Rectal smooth muscle tissue (tissue), 1 donor: ENCODE data around the gene CLDN9.

ENCODE experiments used
- H3K27ac ChIP-seq: one replicate; pipeline ENCODE4 v1.7.0; 2013; ENCODE audit warnings: low read depth, low read length, inconsistent platforms
- H3K27me3 ChIP-seq: one replicate; pipeline ENCODE4 v1.7.0; 2013; ENCODE audit warnings: low read length; ENCODE audit not compliant: control insufficient read depth, insufficient read depth
- H3K36me3 ChIP-seq: one replicate; pipeline ENCODE4 v1.7.0; 2013; ENCODE audit warnings: low read length; ENCODE audit not compliant: control insufficient read depth, insufficient read depth
- H3K4me1 ChIP-seq: one replicate; pipeline ENCODE4 v1.7.0; 2013; ENCODE audit warnings: low read length; ENCODE audit not compliant: control insufficient read depth, insufficient read depth
- H3K4me3 ChIP-seq: one replicate; pipeline ENCODE4 v1.7.0; 2013; ENCODE audit warnings: low read length
- H3K9ac ChIP-seq: one replicate; pipeline ENCODE4 v1.7.0; 2013; ENCODE audit warnings: low read length

CLDN9 gene

DNA sequence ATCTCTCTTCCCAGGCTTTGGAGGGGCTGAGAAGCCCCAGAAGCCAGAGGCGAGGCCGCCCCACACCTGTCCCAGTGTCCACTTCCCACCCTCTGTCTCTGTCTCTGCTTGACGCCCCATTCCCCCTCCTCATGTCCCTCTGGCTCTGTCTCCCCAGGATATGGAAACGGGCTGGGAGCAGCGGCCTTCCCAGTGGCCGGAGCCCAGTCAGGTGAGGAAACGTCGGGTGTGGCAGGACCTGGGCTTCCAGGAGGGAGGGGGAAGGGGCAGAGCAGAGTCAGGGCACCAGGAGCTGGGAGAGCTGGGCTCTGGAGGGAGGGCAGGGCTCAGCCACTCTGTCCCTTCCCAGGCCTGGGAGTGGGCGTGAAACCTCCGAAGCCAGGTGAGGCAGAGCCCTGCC is 21.8 kb upstream of the CLDN9 start:
- H3K27ac ChIP-seq: no peak overlapping the region
- H3K4me3 ChIP-seq: no peak overlapping the region
- H3K36me3 ChIP-seq: no peaks in the 10 kb centered on the region
- H3K9ac ChIP-seq: no peak overlapping the region
- no peaks in the 10 kb centered on the region for H3K27me3 ChIP-seq
- no peaks in the 10 kb centered on the region for H3K4me1 ChIP-seq

DNA sequence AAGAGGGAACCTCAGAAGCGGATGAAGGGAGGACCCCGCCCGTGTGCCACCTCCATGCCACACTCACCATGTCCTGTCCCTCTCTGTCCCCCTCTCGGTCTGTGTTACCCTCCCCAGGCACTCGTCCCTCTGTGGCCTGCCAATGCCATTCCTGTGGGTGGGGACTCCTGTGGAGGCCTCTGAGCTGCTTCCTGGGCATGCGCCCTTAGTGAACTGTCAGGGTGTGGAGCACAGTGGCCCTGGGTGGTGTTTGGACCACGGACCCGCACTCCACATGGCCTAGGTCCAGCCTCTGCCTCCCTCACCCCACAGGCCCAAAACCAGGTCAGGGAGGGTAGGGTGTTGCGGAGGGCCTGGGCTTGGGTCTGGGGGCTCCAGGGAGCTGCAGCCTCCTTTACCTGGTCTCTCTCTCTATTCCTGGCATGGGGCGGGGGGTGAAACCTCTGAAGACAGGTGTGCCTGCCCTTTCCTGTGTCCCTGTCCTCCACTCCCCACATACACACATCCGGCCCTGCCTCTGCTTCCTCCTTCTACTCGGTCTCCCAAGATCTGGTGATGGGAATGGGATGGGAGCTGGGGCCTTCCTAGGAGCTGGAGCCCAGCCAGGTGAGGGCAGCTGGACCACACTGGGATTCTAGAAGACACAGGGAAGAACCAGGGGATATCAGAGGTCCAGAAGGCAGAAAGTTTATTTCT is 21.0 kb upstream of the CLDN9 start:
- H3K27me3 ChIP-seq: no peaks in the 10 kb centered on the region
- no peak overlapping the region for H3K9ac ChIP-seq
- H3K4me1 ChIP-seq: no peaks in the 10 kb centered on the region
- H3K27ac ChIP-seq: no peak overlapping the region
- H3K4me3 ChIP-seq: no peak overlapping the region
- no peaks in the 10 kb centered on the region for H3K36me3 ChIP-seq

DNA sequence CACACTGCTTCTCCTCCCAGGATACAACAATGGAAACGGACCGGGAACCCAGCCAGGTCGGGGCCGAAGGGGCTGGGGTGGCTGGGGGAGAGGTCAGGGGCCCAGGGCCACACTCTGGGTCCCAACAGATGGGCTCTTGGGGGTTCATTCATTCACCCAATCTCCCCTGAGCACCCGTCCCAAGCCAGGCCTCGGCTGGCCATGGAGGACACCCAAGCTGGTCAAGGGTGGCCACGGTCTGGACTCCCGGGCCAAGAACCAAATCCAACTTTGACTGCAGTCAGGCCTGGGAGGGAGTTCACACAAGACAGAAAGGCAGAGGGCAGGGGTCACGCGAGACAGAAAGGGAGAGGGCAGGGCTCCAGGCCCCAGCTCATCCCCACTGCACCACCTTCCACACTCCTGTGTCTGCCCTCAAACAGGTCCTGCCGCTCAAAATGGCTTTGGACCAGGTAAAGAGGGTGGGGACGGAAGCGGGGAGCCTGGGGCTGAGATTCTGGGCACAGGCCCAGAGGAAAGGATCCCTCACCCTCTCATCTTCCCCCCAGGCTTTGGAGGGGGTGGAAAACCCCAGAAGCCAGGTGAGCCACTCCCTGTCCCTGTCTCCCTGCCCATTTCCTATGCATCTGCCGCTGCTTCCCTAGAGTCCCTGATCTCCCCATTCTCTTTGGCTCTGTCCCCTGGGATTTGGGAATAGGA is 20.2 kb upstream of the CLDN9 start:
- H3K9ac ChIP-seq: no peak overlapping the region

DNA sequence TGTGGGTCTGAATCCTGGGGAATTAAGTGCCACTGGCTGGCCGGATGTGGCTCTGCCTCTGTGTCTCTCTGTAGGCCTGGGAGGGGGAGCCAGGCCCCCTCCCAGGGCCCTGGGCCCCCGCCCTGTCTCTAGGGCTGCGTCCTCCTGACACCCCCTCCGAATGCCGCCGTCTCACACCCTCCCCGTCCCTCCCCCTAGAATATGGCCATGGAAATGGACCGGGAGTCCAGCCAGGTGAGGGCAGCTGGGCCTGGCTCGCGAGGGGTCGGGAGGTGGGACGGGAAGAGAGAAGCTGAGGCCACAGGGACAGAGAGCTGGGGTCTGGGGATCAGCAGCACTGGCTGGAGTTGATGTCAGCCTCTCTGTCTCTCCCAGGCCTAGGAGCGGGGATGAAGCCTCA is 16.4 kb upstream of the CLDN9 start:
- Histone ChIP-seq H3K27ac (no peak overlapping the region), H3K36me3 (no peaks in the 10 kb centered on the region), H3K4me3 (no peak overlapping the region), H3K9ac (no peak overlapping the region), H3K27me3 (peaks cover 3% of the 10 kb centered on the region), H3K4me1 (no peaks in the 10 kb centered on the region)

More for the DNA sequence above, 20.2 kb upstream of the CLDN9 start:
- Histone ChIP-seq H3K27me3 (no peaks in the 10 kb centered on the region), H3K4me1 (no peaks in the 10 kb centered on the region), H3K4me3 (no peak overlapping the region), H3K27ac (no peak overlapping the region), H3K36me3 (no peaks in the 10 kb centered on the region)

DNA sequence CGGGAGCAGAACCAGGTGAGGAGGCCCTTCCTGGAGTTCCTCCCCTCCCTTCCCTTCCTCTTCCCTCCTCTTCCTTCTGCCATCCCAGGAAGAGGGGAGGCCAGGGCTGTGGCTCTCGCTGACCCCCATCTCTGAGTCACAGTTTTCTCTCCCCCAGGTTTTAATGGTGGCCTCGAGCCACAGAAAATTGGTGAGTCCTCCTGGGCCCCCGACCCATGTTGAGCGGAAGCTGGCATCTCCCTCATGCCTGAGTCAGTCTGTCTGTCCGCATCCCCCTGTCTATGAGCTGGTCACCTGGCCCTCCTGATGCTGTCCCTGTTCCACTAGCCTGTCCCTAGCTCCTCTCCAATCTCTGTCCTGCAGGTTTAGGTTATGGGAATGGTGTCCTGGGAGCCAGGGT is 12.8 kb upstream of the CLDN9 start:
- no peak overlapping the region for H3K27ac ChIP-seq
- H3K4me1 ChIP-seq: no peaks in the 10 kb centered on the region
- no peaks in the 10 kb centered on the region for H3K36me3 ChIP-seq
- H3K27me3 ChIP-seq: peaks cover 3% of the 10 kb centered on the region
- H3K4me3 ChIP-seq: no peak overlapping the region
- no peak overlapping the region for H3K9ac ChIP-seq

DNA sequence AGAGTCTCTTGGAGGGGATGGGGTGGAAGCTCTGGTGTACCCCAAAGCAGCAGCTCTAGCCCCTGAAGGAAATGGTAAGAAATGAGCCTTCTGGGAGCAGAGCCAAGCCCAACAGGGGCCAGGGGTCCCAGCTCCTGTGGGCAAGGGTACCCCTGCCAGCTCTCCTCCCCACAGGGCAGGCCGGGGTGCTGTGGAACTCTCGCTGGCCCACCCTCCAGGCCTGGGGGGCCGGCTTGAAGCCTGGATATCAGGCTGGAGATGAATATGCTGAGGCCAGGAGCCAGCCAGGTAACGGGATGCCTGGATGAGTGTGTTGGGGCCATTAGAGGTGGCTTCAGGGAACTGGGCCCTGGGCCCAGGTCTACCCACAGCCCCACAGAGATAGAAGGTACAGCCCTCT is 12.2 kb upstream of the CLDN9 start:
- no peak overlapping the region for H3K4me3 ChIP-seq
- H3K27ac ChIP-seq: no peak overlapping the region
- H3K27me3 ChIP-seq: peaks cover 3% of the 10 kb centered on the region
- no peaks in the 10 kb centered on the region for H3K4me1 ChIP-seq
- H3K36me3 ChIP-seq: no peaks in the 10 kb centered on the region
- no peak overlapping the region for H3K9ac ChIP-seq

DNA sequence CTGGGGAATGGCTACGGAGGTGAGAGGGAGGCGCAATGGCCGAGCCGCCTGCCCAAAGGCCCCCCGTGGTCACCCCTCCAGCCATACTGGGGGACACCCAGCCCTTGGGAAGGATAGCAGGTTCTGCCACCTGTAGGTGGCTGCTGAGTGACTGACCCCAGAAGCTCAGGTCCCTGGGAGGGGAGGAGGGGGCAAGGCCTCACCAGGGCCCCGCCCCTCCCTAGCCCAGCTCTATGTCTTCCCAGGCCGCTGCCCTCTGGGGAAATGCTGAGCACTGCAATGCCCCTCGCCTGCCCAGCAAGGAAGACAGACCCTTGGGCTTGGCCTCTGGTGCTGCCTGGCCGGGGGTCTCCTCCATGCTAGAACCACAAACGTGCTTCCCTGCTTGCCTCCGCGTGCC is 11.4 kb upstream of the CLDN9 start:
- Histone ChIP-seq H3K27me3 (peaks cover 3% of the 10 kb centered on the region), H3K9ac (no peak overlapping the region), H3K4me1 (no peaks in the 10 kb centered on the region), H3K27ac (no peak overlapping the region), H3K36me3 (no peaks in the 10 kb centered on the region), H3K4me3 (no peak overlapping the region)

DNA sequence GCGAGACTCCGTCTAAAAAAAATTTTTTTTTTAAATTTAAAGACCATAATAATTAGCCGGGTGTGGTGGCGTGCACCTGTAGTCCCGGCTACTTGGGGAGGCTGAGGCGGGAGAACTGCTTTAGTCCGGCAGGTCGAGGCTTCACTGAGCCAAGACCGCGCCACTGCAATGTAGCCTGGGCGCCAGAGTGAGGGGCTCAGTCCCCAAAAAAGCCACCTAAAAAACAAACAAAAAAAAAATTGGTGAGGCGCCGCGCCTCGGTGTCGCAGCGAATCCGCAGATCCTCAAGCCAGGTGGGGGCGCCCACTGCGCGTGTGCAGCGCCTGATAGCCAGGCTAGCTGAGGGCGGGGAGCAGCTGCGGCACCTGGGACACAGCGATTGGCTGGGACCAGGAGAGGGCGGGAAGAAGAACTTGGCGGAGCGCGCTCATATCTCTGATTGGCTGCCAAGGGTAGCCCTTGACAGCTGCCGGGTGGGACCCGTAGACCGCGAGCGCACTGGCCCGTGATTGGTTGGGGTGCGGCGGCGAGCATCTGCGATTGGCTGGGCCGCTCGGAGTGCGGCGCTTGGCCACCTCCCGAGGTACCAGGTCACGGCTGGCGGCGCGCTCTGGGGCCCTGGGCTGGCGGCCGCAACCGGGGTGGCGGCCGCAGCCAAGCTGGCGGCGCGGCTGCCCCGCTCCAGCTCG is 9.0 kb upstream of the CLDN9 start:
- no peak overlapping the region for H3K4me3 ChIP-seq

DNA sequence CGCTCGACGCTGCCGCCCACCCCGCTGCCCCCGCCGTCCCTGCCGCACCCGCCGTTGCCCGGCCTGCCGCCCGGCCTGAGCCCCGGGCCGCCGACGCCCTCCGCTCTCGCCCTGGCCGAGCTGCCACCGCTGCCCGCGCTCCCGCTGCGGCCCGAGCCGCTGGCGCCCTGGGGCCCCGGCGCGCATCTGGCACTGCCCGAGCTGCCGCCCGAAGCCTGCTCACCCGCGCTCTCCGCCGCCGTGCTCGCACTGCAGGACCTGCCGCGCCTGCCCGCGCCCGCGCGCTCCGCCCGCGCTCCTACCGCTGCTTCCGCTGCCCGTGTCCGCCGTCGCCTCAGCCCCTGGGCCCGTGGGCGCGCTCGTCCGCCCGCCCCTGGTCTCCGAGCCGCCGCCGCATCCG is 8.4 kb upstream of the CLDN9 start:
- H3K36me3 ChIP-seq: no peaks in the 10 kb centered on the region
- H3K9ac ChIP-seq: no peak overlapping the region
- no peaks in the 10 kb centered on the region for H3K4me1 ChIP-seq
- peaks cover 8% of the 10 kb centered on the region for H3K27me3 ChIP-seq
- H3K27ac ChIP-seq: no peak overlapping the region
- H3K4me3 ChIP-seq: no peak overlapping the region

More for the DNA sequence above, 9.0 kb upstream of the CLDN9 start:
- H3K27ac ChIP-seq: no peak overlapping the region
- no peaks in the 10 kb centered on the region for H3K4me1 ChIP-seq
- H3K9ac ChIP-seq: no peak overlapping the region
- H3K36me3 ChIP-seq: no peaks in the 10 kb centered on the region
- peaks cover 7% of the 10 kb centered on the region for H3K27me3 ChIP-seq

DNA sequence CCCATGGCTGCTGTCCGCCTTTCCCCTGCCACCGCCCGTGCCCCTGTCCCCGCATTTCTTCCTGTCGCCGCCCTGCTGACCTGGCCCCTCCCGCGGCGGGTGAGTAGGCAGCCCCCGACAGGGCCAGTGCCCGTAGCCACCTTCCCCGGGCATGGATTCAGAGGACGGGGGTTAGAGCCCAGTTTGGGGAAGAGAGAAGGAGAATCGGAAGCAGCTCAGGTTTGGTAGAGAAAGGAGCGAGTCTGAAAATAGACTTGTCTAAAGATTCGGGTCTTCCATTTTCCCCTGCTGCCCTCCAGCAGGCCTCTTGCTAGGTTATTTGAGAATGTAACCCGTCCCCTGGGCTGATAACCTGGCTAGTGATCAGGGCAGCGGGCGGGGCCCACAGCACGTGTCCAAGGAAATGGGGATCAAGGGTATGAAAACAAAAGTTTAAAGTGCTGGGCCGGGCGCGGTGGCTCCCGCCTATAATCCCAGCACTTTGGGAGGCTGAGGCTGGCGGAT is 7.9 kb upstream of the CLDN9 start:
- Histone ChIP-seq H3K27me3 (peaks cover 8% of the 10 kb centered on the region), H3K9ac (peak overlapping the region; percentile 28), H3K36me3 (no peaks in the 10 kb centered on the region), H3K27ac (no peak overlapping the region), H3K4me1 (no peaks in the 10 kb centered on the region), H3K4me3 (peak overlapping the region; percentile 58)

DNA sequence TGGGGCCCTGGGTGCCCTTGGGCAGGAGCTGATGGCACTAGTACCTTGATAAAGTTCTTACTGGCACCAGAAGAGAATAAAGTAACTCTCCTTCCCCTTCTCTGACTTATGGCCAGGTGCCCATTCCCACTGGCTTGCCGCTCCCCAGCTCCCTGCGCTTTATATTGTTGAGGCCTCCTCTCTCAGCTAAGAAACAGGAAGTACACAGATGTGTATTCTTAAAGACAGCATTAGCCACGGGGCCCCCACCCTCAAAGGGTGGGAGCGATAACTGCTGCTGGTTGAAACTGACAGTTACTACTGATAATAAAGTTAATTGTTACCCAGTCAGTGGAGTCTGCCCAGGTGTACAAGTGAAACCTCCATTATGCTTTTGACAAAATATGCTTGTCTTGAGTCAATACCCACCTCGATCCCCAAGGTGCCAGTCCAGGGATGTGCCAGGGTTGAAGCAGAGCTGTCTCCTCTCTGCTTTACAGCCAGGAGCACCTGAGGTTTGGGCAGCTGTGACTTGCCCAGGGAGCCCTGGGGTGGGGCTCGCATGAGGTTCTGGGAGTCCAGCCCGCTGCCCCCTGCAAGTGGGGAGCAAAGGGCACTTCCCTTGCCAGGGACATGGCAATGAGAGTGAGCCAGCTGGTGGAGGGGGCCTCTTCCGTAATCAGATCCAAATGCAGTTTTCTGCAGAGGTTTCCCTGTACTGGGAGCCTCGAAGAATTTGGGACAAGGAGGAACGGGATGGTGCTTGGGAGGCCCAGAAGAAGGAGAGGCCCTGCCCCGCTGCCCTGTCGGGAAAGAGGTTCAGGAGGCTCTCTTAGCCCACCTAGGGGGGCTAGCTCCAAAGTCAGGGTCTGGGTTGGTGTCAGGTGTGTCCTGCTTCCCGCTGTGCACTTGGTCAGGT is 5.4 kb upstream of the CLDN9 start:
- Histone ChIP-seq H3K4me3 (peak overlapping the region; percentile 14), H3K4me1 (no peaks in the 10 kb centered on the region), H3K27ac (no peak overlapping the region), H3K36me3 (no peaks in the 10 kb centered on the region), H3K27me3 (peaks cover 10% of the 10 kb centered on the region), H3K9ac (no peak overlapping the region)
